Hepatocyte (in vitro differentiated cells): ENCODE data around the gene CHD6. TPM values are rescaled to one million over a fixed set of nuclear protein-coding genes. Genes with fewer than 3 reads are reported as not detected.

Experiments
- DNase-seq: peaks from one replicate; pipeline ENCODE4 v3.0.0-alpha.2; 2016; ENCODE audit warnings: low spot score
- H2AFZ ChIP-seq: fragments of 200-600 bp; sonication (generic); 2 replicates; pipeline ENCODE4 v1.6.0; 2016; ENCODE audit warnings: antibody characterized with exemption, mild to moderate bottlenecking
- H3K27ac ChIP-seq: fragments of 200-600 bp; sonication (generic); 2 replicates; pipeline ENCODE4 v1.5.1; 2016; ENCODE audit warnings: mild to moderate bottlenecking
- H3K27me3 ChIP-seq: fragments of 200-600 bp; sonication (generic); 2 replicates; pipeline ENCODE4 v1.6.1; 2016
- H3K36me3 ChIP-seq: fragments of 200-600 bp; sonication (generic); replicated peaks from 2 replicates; pipeline ENCODE4 v1.5.1; 2016; ENCODE audit warnings: low read depth; ENCODE audit not compliant: insufficient read depth
- H3K4me1 ChIP-seq: fragments of 200-600 bp; sonication (generic); 2 replicates; pipeline ENCODE4 v1.5.1; 2016; ENCODE audit warnings: mild to moderate bottlenecking, moderate library complexity; ENCODE audit not compliant: insufficient read depth
- H3K4me2 ChIP-seq: fragments of 200-600 bp; sonication (generic); 2 replicates; pipeline ENCODE4 v1.6.0; 2016
- H3K4me3 ChIP-seq: fragments of 200-600 bp; sonication (generic); 2 replicates; pipeline ENCODE4 v1.5.1; 2016; ENCODE audit warnings: mild to moderate bottlenecking
- H3K79me2 ChIP-seq: fragments of 200-600 bp; sonication (generic); 2 replicates; pipeline ENCODE4 v1.6.0; 2017; ENCODE audit warnings: mild to moderate bottlenecking
- H3K9me2 ChIP-seq: fragments of 200-600 bp; sonication (generic); replicated peaks from 2 replicates; pipeline ENCODE4 v1.6.0; 2017; ENCODE audit warnings: mild to moderate bottlenecking; ENCODE audit not compliant: insufficient read depth
- H3K9me3 ChIP-seq: fragments of 200-600 bp; sonication (generic); 2 replicates; pipeline ENCODE4 v1.5.1; 2016; ENCODE audit warnings: low read depth, mild to moderate bottlenecking
- H4K20me1 ChIP-seq: fragments of 200-600 bp; sonication (generic); 2 replicates; pipeline ENCODE4 v1.6.0; 2016; ENCODE audit warnings: mild to moderate bottlenecking; ENCODE audit not compliant: insufficient read depth, poor library complexity, severe bottlenecking
- CTCF ChIP-seq: fragments of 200-600 bp; sonication (generic); IDR thresholded peaks from 2 replicates; pipeline ENCODE4 v1.5.1; 2016; ENCODE audit warnings: antibody characterized with exemption, mild to moderate bottlenecking; ENCODE audit not compliant: poor library complexity
- EZH2 ChIP-seq: fragments of 200-600 bp; sonication (generic); IDR thresholded peaks from 2 replicates; pipeline ENCODE4 v1.6.1; 2016; ENCODE audit warnings: antibody characterized with exemption, mild to moderate bottlenecking, borderline replicate concordance
- EZH2phosphoT487 ChIP-seq: fragments of 200-600 bp; sonication (generic); IDR thresholded peaks from one replicate; pipeline ENCODE4 v1.6.1; 2018; ENCODE audit warnings: antibody characterized with exemption, mild to moderate bottlenecking, low read depth, moderate library complexity; ENCODE audit not compliant: unreplicated experiment, severe bottlenecking
- WGBS: methylation state at CpG from one replicate; pipeline ENCODE4 v1.1.6; 2016; ENCODE audit warnings: low lambda C conversion rate; ENCODE audit errors: missing lambda C conversion rate; 5-methylcytosine and 5-hydroxymethylcytosine counted together
- polyA plus RNA-seq: library from polyadenylated mRNA; unstranded; fragments of >200 nt; fragmentation: Nextera tagmentation; extraction: Ambion mirVana; gene quantifications from 2 replicates; pipeline ENCODE4 v1.2.1, GENCODE V29; 2016
- total RNA-seq: library from RNA; depleted of rRNA; stranded (reverse); fragments of >200 nt; gene quantifications from 2 replicates; pipeline ENCODE4 v1.2.3, GENCODE V29; 2014

The CHD6 gene
- total and polyA plus RNA-seq, 2 experiments from 2014 or later, result 31.0 to 56.0 TPM

GRCh38 chr20:41446456-41446855 is 171.7 kb downstream of the CHD6 start:
- H4K20me1 ChIP-seq, result no peaks in the 10 kb centered on the region
- H3K9me3 ChIP-seq, result no peaks in the 10 kb centered on the region
- H3K9me2 ChIP-seq, result no peaks in the 10 kb centered on the region
- no peak overlapping the region for H3K4me2 ChIP-seq
- H3K27me3 ChIP-seq, result no peaks in the 10 kb centered on the region
- TF ChIP-seq EZH2phosphoT487, result no peak
- TF ChIP-seq CTCF, result no peak
- TF ChIP-seq EZH2, result no peak
- peaks cover 4% of the 10 kb centered on the region for H3K36me3 ChIP-seq
- no peak overlapping the region for H2AFZ ChIP-seq
- no peaks in the 10 kb centered on the region for H3K4me1 ChIP-seq
- no peaks in the 10 kb centered on the region for H3K79me2 ChIP-seq
- over 99% methylated on average over 4 of the region's 4 CpGs for WGBS
- H3K27ac ChIP-seq, result no peak overlapping the region
- DNase-seq, result no peak
- H3K4me3 ChIP-seq, result no peak overlapping the region

GRCh38 chr20:41444821-41445220 is 173.4 kb downstream of the CHD6 start:
- Histone ChIP-seq H3K9me3 (no peaks in the 10 kb centered on the region), H3K4me2 (no peak overlapping the region), H3K79me2 (no peaks in the 10 kb centered on the region), H3K9me2 (no peaks in the 10 kb centered on the region), H3K4me3 (no peak overlapping the region), H3K27ac (no peak overlapping the region), H2AFZ (no peak overlapping the region), H3K27me3 (no peaks in the 10 kb centered on the region), H4K20me1 (no peaks in the 10 kb centered on the region), H3K36me3 (peaks cover 4% of the 10 kb centered on the region), H3K4me1 (no peaks in the 10 kb centered on the region)
- DNase-seq, result no peak
- TF ChIP-seq EZH2phosphoT487, result no peak
- TF ChIP-seq EZH2, result no peak

GRCh38 chr20:41443691-41444090 is 174.5 kb downstream of the CHD6 start:
- no peaks in the 10 kb centered on the region for H3K79me2 ChIP-seq
- TF ChIP-seq EZH2 (no peak), CTCF (no peak)
- H4K20me1 ChIP-seq, result no peaks in the 10 kb centered on the region
- no peak for DNase-seq
- H3K36me3 ChIP-seq, result peaks cover 4% of the 10 kb centered on the region
- H3K9me2 ChIP-seq, result no peaks in the 10 kb centered on the region
- H3K4me2 ChIP-seq, result no peak overlapping the region
- no peaks in the 10 kb centered on the region for H3K9me3 ChIP-seq
- no peak overlapping the region for H2AFZ ChIP-seq
- H3K27me3 ChIP-seq, result no peaks in the 10 kb centered on the region
- no peaks in the 10 kb centered on the region for H3K4me1 ChIP-seq
- H3K27ac ChIP-seq, result no peak overlapping the region
- H3K4me3 ChIP-seq, result no peak overlapping the region

GRCh38 chr20:41440882-41441281 is 177.3 kb downstream of the CHD6 start:
- Histone ChIP-seq H3K27ac (no peak overlapping the region), H3K27me3 (no peaks in the 10 kb centered on the region), H3K36me3 (peaks cover 4% of the 10 kb centered on the region), H3K4me3 (no peak overlapping the region), H3K79me2 (no peaks in the 10 kb centered on the region), H2AFZ (no peak overlapping the region), H4K20me1 (no peaks in the 10 kb centered on the region), H3K4me2 (no peak overlapping the region), H3K9me3 (no peaks in the 10 kb centered on the region), H3K9me2 (no peaks in the 10 kb centered on the region), H3K4me1 (no peaks in the 10 kb centered on the region)
- 56% methylated on average over 3 of the region's 3 CpGs for WGBS
- TF ChIP-seq EZH2, result no peak
- TF ChIP-seq CTCF, result no peak
- TF ChIP-seq EZH2phosphoT487, result no peak
- no peak for DNase-seq
